HG02870 (cell line): Measurements from ENCODE around the gene ADARB2.
"Not testable (repeated sequence)": the region's sequence is repeated elsewhere in the genome, so short reads cannot be mapped to it uniquely, and the experiment has no call there.

Source experiments
- ATAC-seq: cut with Tn5 transposase; IDR thresholded peaks from one replicate; pipeline ENCODE4 v1.9.1; 2021; ENCODE audit warnings: mild to moderate bottlenecking, moderate library complexity; ENCODE audit not compliant: unreplicated experiment

The ADARB2 gene

GRCh38 chr10:1449572-1450205 lies 287.6 kb downstream of the ADARB2 start:
- ATAC-seq, result no peak

GRCh38 chr10:1449021-1449420 lies 288.3 kb downstream of the ADARB2 start:
- no peak for ATAC-seq

- ATAC-seq, result no peak
Observed at GRCh38 chr10:1448252-1448930, 288.9 kb downstream of the ADARB2 start.

- no peak for ATAC-seq
Observed at GRCh38 chr10:1444826-1445225, 292.5 kb downstream of the ADARB2 start.

- no peak for ATAC-seq
Observed at GRCh38 chr10:1440897-1441296, 296.4 kb downstream of the ADARB2 start.

GRCh38 chr10:1434912-1435692 lies 302.2 kb downstream of the ADARB2 start:
- ATAC-seq, result no peak

- ATAC-seq, result no peak
Observed at GRCh38 chr10:1434202-1434601, 303.1 kb downstream of the ADARB2 start.

GRCh38 chr10:1432161-1432560 lies 305.2 kb downstream of the ADARB2 start:
- no peak for ATAC-seq

GRCh38 chr10:1431229-1431628 lies 306.1 kb downstream of the ADARB2 start:
- ATAC-seq, result no peak

- ATAC-seq, result not testable (repeated sequence)
Observed at GRCh38 chr10:1427521-1428186, 309.7 kb downstream of the ADARB2 start.

GRCh38 chr10:1426786-1427185 lies 310.5 kb downstream of the ADARB2 start:
- ATAC-seq, result no peak

- peak; percentile 75 for ATAC-seq
Observed at GRCh38 chr10:1425879-1426278, 311.4 kb downstream of the ADARB2 start.

GRCh38 chr10:1424648-1425047 lies 312.7 kb downstream of the ADARB2 start:
- ATAC-seq, result no peak

GRCh38 chr10:1423676-1424253 lies 313.6 kb downstream of the ADARB2 start:
- no peak for ATAC-seq

GRCh38 chr10:1422275-1422674 lies 315.1 kb downstream of the ADARB2 start:
- no peak for ATAC-seq

- peak; percentile 96 for ATAC-seq
Observed at GRCh38 chr10:1420661-1421362, 316.5 kb downstream of the ADARB2 start.

- no peak for ATAC-seq
Observed at GRCh38 chr10:1419796-1420610, 317.3 kb downstream of the ADARB2 start.

GRCh38 chr10:1418031-1418550 lies 319.2 kb downstream of the ADARB2 start:
- no peak for ATAC-seq

GRCh38 chr10:1417574-1417973 lies 319.8 kb downstream of the ADARB2 start:
- ATAC-seq, result no peak
